CD4-positive, alpha-beta T cell treated with Interleukin-17A for 4 hours (primary cell): Measurements from ENCODE around the gene LSM5.

Experiments used
- DNase-seq: peaks from one replicate; pipeline ENCODE4 v3.0.0-alpha.2; 2020; ENCODE audit warnings: mixed read lengths

LSM5 gene

DNA sequence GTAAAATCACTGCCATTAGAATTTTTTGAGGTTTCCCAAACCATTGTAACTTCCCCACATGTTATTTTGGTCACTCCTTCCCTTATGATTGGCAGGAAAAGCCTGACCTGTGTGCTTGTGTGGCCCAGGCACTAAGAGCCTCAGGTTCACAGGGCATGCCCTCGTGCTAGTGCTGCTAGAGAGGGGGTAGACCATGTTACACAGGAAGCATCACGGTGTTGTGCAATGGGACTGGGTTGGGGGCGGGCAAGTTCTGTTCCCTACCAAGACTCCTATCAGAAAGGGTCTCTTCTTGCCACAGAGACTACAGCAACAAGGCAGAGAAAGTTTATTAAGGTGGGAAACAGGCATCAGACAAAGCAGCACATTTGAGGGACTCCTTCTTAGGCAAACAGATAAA lies 32.2 kb downstream of the LSM5 start:
- no peak for DNase-seq

DNA sequence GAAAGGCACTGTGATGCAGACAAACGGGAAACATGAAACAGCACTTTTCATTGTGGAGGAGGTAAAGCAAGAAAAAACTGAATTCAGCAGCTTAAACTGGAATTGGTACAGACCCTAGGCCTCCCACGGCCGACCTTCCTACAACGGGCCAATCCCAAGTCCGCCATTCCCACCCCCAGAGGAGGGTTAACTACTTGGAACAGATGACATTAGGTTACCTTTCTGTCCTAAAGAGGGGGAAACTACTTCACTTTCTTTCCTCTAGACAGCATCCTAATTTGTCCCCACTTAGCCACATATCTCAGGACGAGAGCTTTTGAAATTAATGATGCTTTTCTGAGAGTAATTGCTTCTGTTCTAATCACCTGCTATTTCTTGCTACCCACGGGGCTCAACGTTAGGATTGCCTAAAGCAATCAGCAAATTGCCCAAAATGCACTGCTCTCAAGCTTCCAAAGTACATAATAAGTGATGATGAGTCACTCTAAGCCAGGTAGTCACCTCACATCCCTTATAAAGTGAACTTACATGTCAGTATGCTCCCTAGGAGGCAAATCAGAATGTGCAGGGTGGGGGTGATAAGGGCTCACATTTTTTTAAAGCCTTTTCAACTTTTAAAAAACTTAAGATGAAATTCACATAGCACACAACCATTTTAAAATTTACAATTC lies 36.7 kb downstream of the LSM5 start:
- no peak for DNase-seq

DNA sequence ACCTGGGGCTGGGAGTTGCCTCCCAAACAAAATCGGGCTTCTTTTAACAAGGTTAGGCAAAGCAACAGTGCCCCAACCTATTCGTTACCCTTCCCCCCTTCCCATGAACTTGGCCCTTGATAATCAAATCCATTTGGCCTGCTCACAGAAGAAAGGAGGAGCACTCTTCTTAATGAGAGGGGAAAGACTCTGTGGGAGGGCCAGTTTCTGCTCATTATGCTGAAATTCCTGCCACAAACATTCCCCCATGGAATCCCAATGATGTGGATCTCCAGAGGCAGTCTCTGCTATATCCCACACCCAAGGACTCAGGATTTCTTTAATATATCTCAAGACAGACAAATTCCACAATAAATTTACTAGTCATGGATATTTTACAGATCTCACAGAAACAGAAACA lies 43.0 kb downstream of the LSM5 start:
- DNase-seq: no peak

DNA sequence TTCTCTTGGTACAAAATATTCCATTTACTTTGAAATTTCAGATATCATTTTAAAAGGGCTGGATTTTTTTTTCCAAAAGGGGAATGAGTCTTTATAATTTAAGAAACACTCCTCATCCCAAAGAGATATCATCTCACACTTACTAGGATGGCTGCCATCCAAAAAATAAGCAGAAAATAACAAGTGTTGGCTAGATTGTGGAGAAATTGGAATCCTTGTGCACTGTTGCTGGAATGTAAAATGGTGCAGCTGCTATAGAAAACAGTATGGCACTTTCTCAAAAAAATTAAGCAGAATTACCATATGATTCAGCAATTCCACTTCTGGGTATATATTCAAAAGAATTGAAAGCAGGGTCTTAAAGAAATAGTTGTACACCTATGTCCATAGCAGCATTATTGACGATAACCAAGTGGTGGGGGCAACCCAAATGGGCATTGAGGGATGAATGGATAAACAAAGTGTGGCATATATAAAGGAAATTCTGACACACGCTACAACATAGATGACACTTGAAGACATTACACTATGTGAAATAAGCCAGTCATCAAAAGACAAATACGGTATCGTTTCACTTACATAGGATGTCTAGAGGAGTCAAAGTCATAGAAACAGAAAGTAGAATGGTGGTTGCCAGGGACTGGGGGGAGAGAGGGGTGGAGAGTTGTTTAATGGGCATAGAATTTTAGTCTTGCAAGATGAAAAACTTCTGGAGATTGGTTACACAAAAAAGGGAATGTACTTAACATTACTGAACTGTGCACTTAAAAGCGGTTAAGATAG lies 53.8 kb downstream of the LSM5 start:
- no peak for DNase-seq
